HG02870 (cell line): ENCODE measurements around the gene PCDHGA6.
"Not testable (repeated sequence)": the region's sequence is repeated elsewhere in the genome, so short reads cannot be mapped to it uniquely, and the experiment has no call there.

Experiments
- ATAC-seq: cut with Tn5 transposase; IDR thresholded peaks from one replicate; pipeline ENCODE4 v1.9.1; 2021; ENCODE audit warnings: mild to moderate bottlenecking, moderate library complexity; ENCODE audit not compliant: unreplicated experiment

Gene PCDHGA6

GRCh38 chr5:141392429-141393198 lies 18.9 kb downstream of the PCDHGA6 start, which contains the start of gene PCDHGA8:
Gene PCDHGA8, plus strand, starts transcription at chr5:141392633. Its CDS starts 181 bp downstream, at chr5:141392814.
- no peak for ATAC-seq

- no peak for ATAC-seq
Observed at GRCh38 chr5:141393267-141393666, 19.6 kb downstream of the PCDHGA6 start.

DNA sequence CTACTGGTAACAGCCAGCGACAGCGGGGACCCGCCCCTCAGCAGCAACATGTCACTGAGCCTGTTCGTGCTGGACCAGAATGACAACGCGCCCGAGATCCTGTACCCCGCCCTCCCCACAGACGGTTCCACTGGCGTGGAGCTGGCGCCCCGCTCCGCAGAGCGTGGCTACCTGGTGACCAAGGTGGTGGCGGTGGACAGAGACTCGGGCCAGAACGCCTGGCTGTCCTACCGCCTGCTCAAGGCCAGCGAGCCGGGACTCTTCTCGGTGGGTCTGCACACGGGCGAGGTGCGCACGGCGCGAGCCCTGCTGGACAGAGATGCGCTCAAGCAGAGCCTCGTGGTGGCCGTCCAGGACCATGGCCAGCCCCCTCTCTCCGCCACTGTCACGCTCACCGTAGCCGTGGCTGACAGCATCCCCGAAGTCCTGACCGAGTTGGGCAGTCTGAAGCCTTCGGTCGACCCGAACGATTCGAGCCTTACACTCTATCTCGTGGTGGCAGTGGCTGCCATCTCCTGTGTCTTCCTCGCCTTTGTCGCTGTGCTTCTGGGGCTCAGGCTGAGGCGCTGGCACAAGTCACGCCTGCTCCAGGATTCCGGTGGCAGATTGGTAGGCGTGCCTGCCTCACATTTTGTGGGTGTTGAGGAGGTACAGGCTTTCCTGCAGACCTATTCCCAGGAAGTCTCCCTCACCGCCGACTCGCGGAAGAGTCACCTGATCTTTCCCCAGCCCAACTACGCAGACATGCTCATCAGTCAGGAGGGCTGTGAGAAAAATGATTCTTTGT lies 20.9 kb downstream of the PCDHGA6 start:
- ATAC-seq, result not testable (repeated sequence)

- ATAC-seq, result peak; percentile 84
Observed at GRCh38 chr5:141397756-141398551, 24.3 kb downstream of the PCDHGA6 start, which contains the start of gene PCDHGB5. Gene PCDHGB5, plus strand, starts transcription at chr5:141397947. Its CDS starts 181 bp downstream, at chr5:141398128.

DNA sequence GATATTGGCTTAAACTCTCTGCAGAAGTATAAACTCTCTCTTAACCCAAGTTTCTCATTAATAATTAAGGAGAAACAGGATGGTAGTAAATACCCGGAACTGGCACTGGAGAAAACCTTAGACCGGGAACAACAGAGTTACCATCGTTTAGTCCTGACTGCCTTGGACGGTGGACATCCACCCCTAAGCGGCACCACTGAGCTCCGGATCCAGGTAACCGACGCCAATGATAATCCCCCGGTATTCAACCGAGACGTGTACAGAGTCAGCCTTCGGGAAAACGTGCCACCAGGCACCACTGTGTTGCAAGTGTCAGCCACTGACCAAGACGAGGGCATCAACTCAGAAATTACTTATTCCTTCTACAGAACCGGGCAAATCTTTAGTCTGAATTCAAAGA lies 24.9 kb downstream of the PCDHGA6 start:
- ATAC-seq, result no peak

DNA sequence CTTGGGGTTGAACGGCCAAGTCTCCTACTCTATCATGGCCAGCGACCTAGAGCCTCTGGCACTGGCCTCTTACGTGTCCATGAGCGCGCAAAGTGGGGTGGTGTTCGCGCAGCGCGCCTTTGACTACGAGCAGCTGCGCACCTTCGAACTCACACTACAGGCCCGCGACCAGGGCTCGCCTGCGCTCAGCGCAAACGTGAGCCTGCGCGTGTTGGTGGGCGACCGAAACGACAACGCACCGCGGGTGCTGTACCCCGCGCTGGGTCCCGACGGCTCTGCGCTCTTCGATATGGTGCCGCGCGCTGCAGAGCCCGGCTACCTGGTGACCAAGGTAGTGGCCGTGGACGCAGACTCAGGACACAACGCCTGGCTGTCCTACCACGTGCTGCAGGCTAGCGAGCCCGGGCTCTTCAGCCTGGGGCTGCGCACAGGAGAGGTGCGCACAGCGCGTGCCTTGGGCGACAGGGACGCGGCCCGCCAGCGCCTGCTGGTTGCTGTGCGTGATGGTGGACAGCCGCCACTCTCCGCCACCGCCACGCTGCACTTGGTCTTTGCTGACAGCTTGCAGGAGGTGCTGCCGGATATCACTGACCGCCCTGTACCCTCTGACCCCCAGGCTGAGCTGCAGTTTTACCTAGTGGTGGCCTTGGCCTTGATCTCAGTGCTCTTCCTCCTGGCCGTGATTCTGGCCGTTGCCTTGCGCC lies 26.0 kb downstream of the PCDHGA6 start:
- no peak for ATAC-seq

- no peak for ATAC-seq
Observed at GRCh38 chr5:141402553-141403243, 29.0 kb downstream of the PCDHGA6 start, which contains the start of gene PCDHGA9. Gene PCDHGA9, plus strand, starts transcription at chr5:141402778. Its CDS starts 175 bp downstream, at chr5:141402953.

DNA sequence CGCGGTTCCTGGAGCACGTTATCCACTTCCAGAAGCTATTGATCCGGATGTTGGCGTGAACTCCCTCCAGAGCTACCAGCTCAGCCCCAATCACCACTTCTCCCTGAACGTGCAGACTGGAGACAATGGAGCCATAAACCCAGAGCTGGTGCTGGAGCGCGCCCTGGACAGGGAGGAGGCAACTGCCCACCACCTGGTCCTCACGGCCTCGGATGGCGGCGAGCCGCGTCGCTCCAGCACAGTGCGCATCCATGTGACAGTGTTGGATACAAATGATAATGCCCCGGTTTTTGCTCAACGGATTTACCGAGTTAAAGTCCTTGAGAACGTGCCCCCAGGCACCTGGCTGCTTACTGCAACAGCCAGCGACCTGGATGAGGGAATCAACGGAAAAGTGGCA lies 29.7 kb downstream of the PCDHGA6 start:
- no peak for ATAC-seq

DNA sequence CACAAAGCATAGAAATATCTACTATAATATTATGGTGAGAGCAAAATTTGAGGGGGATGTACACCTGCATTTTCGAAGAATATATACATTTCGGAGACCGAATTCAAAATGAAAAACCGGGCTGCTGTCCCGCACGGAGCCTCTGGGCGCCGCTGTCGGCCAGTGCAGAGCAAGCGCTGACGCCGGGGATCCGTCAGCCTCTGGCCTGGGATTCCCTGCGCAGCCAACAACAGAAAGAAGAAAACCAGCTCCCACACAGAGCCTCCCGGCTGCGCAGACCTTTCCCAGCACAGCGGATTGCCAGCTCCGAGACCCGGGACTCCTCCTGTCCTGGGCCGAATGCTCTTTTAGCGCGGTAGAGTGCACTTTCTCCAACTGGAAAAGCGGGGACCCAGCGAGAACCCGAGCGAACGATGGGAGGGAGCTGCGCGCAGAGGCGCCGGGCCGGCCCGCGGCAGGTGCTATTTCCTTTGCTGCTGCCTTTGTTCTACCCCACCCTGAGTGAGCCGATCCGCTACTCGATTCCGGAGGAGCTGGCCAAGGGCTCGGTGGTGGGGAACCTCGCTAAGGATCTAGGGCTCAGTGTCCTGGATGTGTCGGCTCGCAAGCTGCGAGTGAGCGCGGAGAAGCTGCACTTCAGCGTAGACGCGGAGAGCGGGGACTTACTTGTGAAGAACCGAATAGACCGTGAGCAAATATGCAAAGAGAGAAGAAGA lies 34.3 kb downstream of the PCDHGA6 start, which contains the start of gene PCDHGB6:
Gene PCDHGB6, plus strand, starts transcription at position 232 of the 716 bp plus-strand sequence. Its CDS starts 182 bp downstream, at position 414.
- peak; percentile 69 for ATAC-seq

- no peak for ATAC-seq
Observed at GRCh38 chr5:141409598-141410306, 36.1 kb downstream of the PCDHGA6 start.

- ATAC-seq, result no peak
Observed at GRCh38 chr5:141411575-141411974, 37.9 kb downstream of the PCDHGA6 start.

DNA sequence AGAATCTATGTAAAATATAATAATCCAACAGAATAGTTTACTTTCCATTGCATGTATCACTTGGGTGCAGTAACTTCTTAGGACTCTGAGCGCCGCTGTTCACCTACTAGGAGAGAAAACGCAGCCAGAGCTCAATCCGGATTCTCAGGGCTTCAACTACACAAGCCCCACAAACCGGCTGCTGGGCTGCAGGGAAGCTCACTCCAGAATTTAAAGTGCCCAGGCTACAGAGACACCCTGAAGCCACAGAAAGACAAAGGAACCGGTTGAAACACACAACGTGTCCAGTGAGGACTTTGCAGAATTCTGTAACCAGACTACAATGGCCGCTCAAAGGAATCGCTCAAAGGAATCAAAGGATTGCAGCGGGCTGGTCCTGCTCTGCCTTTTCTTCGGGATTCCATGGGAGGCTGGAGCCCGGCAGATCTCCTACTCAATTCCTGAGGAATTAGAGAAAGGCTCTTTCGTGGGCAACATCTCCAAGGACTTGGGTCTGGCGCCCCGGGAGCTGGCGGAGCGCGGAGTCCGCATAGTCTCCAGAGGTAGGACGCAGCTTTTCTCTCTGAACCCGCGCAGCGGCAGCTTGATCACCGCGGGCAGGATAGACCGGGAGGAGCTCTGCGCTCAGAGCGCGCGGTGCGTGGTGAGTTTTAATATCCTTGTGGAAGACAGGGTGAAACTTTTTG lies 39.3 kb downstream of the PCDHGA6 start, which contains the start of gene PCDHGA10:
Gene PCDHGA10, plus strand, starts transcription at position 134 of the 686 bp plus-strand sequence. Its CDS starts 189 bp downstream, at position 323.
- peak; percentile 82 for ATAC-seq

DNA sequence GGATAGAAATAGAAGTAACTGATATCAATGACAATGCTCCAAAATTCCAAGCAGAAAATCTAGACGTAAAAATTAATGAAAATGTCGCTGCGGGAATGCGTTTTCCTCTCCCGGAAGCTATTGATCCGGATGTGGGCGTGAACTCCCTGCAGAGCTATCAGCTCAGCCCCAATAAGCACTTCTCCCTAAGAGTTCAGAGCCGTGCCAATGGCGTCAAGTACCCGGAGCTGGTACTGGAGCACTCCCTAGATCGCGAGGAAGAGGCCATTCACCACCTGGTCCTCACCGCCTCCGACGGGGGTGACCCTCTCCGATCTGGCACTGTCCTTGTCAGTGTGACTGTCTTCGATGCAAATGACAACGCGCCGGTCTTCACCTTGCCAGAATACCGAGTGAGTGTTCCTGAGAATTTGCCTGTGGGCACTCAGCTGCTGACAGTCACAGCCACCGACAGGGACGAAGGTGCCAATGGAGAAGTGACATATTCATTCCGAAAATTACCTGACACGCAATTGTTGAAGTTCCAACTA lies 39.9 kb downstream of the PCDHGA6 start:
- ATAC-seq, result no peak

DNA sequence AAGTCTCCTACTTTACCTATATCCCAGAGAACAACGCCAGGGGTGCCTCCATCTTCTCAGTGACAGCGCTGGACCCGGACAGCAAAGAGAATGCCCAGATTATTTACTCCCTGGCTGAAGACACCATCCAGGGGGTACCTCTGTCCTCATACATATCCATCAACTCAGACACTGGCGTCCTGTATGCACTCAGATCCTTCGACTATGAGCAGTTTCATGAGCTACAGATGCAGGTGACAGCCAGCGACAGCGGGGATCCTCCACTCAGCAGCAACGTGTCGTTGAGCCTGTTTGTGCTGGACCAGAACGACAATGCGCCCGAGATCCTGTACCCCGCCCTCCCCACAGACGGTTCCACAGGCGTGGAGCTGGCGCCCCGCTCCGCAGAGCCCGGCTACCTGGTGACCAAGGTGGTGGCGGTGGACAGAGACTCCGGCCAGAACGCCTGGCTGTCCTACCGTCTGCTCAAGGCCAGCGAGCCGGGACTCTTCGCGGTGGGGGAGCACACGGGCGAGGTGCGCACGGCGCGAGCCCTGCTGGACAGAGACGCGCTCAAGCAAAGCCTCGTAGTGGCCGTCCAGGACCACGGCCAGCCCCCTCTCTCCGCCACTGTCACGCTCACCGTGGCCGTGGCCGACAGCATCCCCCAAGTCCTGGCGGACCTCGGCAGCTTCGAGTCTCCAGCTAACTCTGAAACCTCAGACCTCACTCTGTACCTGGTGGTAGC lies 41.0 kb downstream of the PCDHGA6 start:
- not testable (repeated sequence) for ATAC-seq

DNA sequence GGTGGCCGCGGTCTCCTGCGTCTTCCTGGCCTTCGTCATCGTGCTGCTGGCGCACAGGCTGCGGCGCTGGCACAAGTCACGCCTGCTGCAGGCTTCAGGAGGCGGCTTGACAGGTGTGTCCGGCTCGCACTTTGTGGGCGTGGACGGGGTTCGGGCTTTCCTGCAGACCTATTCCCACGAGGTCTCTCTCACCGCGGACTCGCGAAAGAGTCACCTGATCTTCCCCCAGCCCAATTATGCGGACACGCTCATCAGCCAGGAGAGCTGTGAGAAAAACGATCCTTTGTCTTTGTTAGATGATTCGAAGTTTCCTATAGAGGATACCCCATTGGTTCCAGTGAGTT lies 41.6 kb downstream of the PCDHGA6 start:
- not testable (repeated sequence) for ATAC-seq

DNA sequence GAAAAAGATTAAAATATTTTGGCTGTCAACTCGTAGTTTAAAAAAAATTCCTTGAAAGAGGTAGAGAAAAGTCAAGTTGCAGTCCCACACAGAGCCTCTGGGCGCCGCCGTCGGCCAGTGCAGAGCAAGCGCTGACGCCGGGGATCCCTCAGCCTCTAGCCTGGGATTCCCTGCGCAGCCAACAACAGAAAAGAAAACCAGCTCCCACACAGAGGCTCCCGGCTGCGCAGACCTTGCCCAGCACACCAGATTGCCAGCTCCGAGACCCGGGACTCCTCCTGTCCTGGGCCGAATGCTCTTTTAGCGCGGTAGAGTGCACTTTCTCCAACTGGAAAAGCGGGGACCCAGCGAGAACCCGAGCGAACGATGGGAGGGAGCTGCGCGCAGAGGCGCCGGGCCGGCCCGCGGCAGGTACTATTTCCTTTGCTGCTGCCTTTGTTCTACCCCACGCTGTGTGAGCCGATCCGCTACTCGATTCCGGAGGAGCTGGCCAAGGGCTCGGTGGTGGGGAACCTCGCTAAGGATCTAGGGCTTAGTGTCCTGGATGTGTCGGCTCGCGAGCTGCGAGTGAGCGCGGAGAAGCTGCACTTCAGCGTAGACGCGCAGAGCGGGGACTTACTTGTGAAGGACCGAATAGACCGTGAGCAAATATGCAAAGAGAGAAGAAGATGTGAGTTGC lies 43.9 kb downstream of the PCDHGA6 start, which contains the start of gene PCDHGB7:
Gene PCDHGB7, plus strand, starts transcription at position 184 of the 679 bp plus-strand sequence. Its CDS starts 183 bp downstream, at position 367.
- peak; percentile 51 for ATAC-seq
